ENCODE data around the gene ZNF763. TPM values are rescaled to one million over a fixed set of nuclear protein-coding genes. Genes with fewer than 3 reads are reported as not detected.
"Not testable (repeated sequence)": the region's sequence is repeated elsewhere in the genome, so short reads cannot be mapped to it uniquely, and the experiment has no call there.

ZNF763 gene
- total RNA-seq, 1 experiment from 2014 or later, result 4.7 TPM

DNA sequence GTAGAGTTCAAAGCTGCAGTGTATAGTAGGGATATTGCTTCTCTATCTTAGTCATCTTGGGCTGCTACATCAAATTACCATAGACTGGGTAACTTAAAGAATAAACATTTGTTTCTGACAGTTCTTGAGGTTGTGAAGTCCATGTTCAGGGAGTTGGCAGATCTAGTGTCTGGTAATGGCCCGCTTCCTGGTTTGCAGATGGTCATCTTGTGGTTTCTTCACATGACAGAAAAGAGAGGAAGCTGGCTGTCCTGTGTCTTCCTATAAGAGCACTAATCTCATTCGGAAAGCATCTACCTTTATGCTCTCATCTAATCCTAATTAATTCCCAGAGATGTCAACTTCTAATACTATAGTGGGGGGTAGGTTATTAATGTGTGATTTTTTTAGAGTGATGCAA is 6.2 kb downstream of the ZNF763 start:
- DNase-seq (ENCODE audit: low read depth), result no peak

GRCh38 chr19:11973019-11973810 is 8.4 kb downstream of the ZNF763 start:
- no peak for DNase-seq (ENCODE audit: low read depth)

DNA sequence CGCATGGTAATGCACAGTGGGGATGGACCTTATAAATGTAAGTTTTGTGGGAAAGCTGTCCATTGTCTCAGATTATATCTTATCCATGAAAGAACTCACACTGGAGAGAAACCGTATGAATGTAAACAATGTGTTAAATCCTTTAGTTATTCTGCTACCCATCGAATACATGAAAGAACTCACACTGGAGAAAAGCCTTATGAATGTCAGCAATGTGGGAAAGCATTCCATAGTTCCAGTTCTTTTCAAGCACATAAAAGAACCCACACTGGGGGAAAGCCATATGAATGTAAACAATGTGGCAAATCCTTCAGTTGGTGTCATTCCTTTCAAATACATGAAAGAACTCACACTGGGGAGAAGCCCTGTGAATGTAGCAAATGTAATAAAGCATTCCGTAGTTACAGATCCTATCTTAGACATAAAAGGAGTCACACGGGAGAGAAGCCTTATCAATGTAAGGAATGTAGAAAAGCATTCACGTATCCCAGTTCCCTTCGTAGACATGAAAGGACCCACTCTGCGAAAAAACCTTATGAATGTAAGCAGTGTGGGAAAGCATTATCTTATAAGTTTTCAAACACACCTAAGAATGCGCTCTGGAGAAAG is 13.8 kb downstream of the ZNF763 start:
- no peak for DNase-seq (ENCODE audit: low read depth)

GRCh38 chr19:11979527-11979926 is 14.7 kb downstream of the ZNF763 start:
- DNase-seq (ENCODE audit: low read depth), result no peak

- peak; percentile 84 for DNase-seq (ENCODE audit: low read depth)
These were observed 17.7 kb downstream of the ZNF763 start for GRCh38 chr19:11982526-11982925.

DNA sequence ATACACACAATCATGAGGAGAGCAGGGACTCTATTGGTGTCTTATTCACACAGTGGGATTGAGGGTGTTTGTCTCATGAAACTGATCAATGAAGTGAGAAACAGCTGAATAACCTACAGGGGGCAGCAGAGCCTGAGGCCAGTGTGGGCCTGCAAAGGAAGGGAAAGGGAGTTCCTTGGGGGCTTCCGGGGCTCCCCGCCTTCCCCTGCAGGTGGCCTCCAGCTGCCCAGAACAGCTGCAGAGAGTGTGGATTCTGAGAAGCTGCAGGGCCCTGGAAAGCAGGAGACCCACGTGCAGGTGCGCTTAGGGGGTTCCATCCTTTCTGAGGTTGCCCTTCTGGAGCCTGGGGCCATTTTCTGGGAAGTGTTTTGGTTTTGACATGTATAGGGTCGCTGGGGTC is 20.1 kb downstream of the ZNF763 start:
- DNase-seq (ENCODE audit: low read depth), result no peak

DNA sequence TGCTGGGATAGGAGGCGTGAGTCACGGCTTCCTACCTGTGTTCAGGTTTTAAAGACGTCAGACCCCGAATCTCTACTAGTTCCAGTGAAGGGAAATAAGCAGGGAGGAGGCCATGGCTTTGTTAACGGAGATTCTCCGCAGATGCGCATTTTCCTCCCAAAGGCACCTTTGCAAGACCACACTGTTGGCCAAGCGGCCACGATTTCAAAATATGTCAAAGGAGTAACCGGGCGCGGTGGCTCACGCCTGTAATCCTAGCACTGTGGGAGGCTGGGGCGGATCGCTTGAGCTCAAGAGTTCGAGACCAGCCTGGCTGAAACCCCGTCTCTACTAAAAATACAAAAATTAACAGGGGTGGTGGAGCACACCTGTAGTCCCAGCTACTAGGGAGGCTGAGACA is 21.9 kb downstream of the ZNF763 start:
- DNase-seq (ENCODE audit: low read depth), result no peak

DNA sequence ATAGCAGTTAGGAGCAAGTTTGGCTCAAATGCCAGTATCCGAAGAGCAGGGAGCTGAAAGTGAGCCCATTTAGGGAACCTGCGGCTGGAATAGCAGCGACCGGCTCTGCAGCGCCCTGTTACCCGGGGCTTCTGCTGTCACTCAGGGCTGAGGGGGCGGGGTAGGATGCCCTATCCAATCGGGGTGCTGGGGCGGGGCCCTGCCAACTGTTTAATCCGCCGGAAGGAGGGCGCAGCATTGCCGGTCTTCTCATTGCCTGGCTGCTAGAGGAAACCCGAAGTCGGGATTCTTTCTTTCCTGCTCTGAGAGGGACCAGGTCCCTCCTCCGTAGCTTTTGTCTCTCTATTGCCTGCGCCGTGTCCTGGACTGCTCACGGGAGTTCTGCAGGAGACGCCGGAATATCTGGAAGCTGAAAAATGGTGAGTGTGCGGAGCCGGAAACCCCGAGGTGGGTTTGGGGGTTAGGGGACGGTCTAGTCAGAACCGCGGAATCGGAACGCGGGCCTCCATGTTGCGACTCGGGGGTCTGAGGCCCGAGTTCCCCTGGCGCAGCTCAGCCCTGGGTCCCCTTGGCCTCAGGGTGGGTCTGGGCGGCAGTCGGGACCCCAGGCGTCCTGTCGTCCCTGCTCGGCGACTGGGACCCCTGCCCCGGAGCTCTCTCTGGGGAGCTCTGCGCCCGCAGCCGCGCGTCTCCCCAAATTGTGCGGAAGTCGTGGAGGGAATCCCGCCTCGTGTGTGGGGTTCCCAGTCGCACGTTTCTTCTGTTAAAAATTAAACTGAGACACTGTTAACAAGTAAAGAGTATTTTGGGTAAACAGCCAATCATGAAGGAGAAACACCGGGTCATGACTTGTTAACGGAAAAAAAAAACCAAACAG is 22.8 kb downstream of the ZNF763 start:
- peak; percentile 96 for DNase-seq (ENCODE audit: low read depth)

GRCh38 chr19:11989112-11989456 is 24.2 kb downstream of the ZNF763 start:
- no peak for DNase-seq (ENCODE audit: low read depth)

- DNase-seq (ENCODE audit: low read depth), result not testable (repeated sequence)
These were observed 27.1 kb downstream of the ZNF763 start for GRCh38 chr19:11991921-11992320.

GRCh38 chr19:11995174-11995573 is 30.3 kb downstream of the ZNF763 start:
- peak; percentile 56 for DNase-seq (ENCODE audit: low read depth)

GRCh38 chr19:12000152-12000981 is 35.5 kb downstream of the ZNF763 start:
- DNase-seq (ENCODE audit: low read depth), result peak; percentile 56

DNA sequence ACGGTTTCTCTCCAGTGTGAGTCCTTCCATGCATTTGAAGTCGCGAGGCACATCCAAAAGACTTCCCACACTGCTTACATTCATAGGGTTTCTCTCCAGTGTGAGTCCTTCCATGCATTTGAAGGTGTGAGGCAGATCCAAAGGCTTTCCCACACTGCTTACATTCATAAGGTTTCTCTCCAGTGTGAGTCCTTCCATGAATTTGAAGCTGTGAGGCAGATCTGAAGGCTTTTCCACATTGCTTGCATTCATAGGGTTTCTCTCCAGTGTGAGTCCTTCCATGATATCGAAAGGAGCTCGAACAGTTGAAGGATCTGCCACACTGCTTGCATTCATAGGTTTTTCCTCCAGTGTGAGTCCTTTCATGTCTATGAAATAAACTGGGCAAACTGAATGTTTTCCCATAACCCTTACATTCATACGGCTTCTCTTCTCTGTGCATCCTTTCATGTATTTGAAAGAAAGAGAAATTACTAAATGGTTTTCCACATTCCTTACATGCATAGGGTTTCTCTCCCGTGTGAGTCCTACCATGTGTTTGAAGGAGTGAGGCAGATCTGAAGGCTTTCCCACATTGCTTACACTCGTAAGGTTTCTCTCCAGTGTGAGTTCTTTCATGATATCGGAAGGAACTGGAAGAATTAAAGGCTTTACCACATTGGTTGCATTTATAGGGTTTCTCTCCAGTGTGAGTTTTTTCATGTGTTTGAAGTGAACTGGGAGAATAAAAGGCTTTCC is 50.3 kb downstream of the ZNF763 start:
- DNase-seq (ENCODE audit: low read depth), result no peak

DNA sequence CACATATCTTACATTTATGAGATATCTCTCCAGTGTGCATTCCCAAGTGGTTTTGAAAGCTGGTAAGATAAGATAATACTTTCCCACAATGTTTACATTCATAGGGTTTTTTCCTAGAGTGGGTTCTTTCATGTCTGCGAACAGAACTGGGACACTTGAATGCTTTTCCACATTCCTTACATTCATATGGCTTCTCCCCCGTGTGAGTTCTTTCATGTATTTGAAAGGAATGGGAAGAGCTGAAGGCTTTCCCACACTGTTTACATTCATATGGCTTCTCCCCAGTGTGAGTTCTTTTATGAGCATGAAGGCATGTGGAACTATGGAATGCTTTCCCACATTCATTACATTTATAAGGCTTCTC is 50.9 kb downstream of the ZNF763 start:
- DNase-seq (ENCODE audit: low read depth), result peak; percentile 11

Other genes starting within 250 kb of the ZNF763 start
- gene ZNF823, start 226.1 kb upstream of the ZNF763 start, total RNA-seq (2014; rRNA removed; shearing (Covaris generic)), result 7.9 and 11.5 TPM in 2 replicates
- gene ZNF441, start 198.0 kb upstream of the ZNF763 start, total RNA-seq (2014; rRNA removed; shearing (Covaris generic)), result 5.4 and 8.6 TPM in 2 replicates
- 1.9 and 2.5 TPM in 2 replicates for gene ZNF491, start 166.5 kb upstream of the ZNF763 start, total RNA-seq (2014; rRNA removed; shearing (Covaris generic))
- gene ZNF440, start 150.8 kb upstream of the ZNF763 start, total RNA-seq (2014; rRNA removed; shearing (Covaris generic)), result 6.7 and 6.8 TPM in 2 replicates
- gene ZNF439, start 116.3 kb upstream of the ZNF763 start, total RNA-seq (2014; rRNA removed; shearing (Covaris generic)), result 11.1 and 12.3 TPM in 2 replicates
- 17.8 and 23.0 TPM in 2 replicates for gene ZNF69, start 77.3 kb upstream of the ZNF763 start, total RNA-seq (2014; rRNA removed; shearing (Covaris generic))
- gene ZNF700, start 39.9 kb upstream of the ZNF763 start, total RNA-seq (2014; rRNA removed; shearing (Covaris generic)), result 10.4 and 13.5 TPM in 2 replicates
- gene ZNF433, start 70.6 kb downstream of the ZNF763 start, total RNA-seq (2014; rRNA removed; shearing (Covaris generic)), result 3.5 and 6.7 TPM in 2 replicates
- gene ZNF878, start 87.9 kb downstream of the ZNF763 start, total RNA-seq (2014; rRNA removed; shearing (Covaris generic)), result 0.96 and 0.98 TPM in 2 replicates
- 3.5 and 5.2 TPM in 2 replicates for gene ZNF844, start 99.7 kb downstream of the ZNF763 start, total RNA-seq (2014; rRNA removed; shearing (Covaris generic))
- gene ZNF20, start 175.3 kb downstream of the ZNF763 start, total RNA-seq (2014; rRNA removed; shearing (Covaris generic)), result 7.6 and 8.3 TPM in 2 replicates
- gene ZNF625, start 191.7 kb downstream of the ZNF763 start, total RNA-seq (2014; rRNA removed; shearing (Covaris generic)), result 6.8 and 7.9 TPM in 2 replicates
- 6.6 and 9.0 TPM in 2 replicates for gene ZNF136, start 198.1 kb downstream of the ZNF763 start, total RNA-seq (2014; rRNA removed; shearing (Covaris generic))